LNCaP clone FGC (cell line): ENCODE measurements around the gene JADE2.
"Not testable (repeated sequence)": the region's sequence is repeated elsewhere in the genome, so short reads cannot be mapped to it uniquely, and the experiment has no call there.

Experiments used
- DNase-seq: peaks from one replicate; pipeline ENCODE4 v3.0.0-alpha.2; 2011; ENCODE audit warnings: low read depth
- H3K4me3 ChIP-seq: 2 replicates; pipeline ENCODE4 v1.5.1; 2011; ENCODE audit warnings: mild to moderate bottlenecking, low read depth, low read length, control low read depth
- CTCF ChIP-seq: IDR thresholded peaks from 2 replicates; pipeline ENCODE4 v1.5.1; 2012; ENCODE audit warnings: mild to moderate bottlenecking; ENCODE audit not compliant: control insufficient read depth, insufficient read depth; ENCODE audit errors: extremely low read depth

The JADE2 gene

GRCh38 chr5:134554319-134555222 is 29.1 kb downstream of the JADE2 start:
- DNase-seq, result peak; percentile 100
- no peak for TF ChIP-seq CTCF
- H3K4me3 ChIP-seq, result no peak overlapping the region; the same call in 1 of the 2 replicates

- no peak for DNase-seq
- no peak for TF ChIP-seq CTCF
- H3K4me3 ChIP-seq, result no peak overlapping the region
These were observed 29.9 kb downstream of the JADE2 start for GRCh38 chr5:134555223-134555889.

GRCh38 chr5:134555890-134556311 is 30.4 kb downstream of the JADE2 start:
- no peak for DNase-seq
- TF ChIP-seq CTCF, result no peak
- no peak overlapping the region for H3K4me3 ChIP-seq

- not testable (repeated sequence) for DNase-seq
These were observed 31.1 kb downstream of the JADE2 start for GRCh38 chr5:134556588-134556987.

GRCh38 chr5:134556994-134557393 is 31.5 kb downstream of the JADE2 start:
- H3K4me3 ChIP-seq, result no peak overlapping the region
- no peak for TF ChIP-seq CTCF
- DNase-seq, result no peak

More at GRCh38 chr5:134556588-134556987, 31.1 kb downstream of the JADE2 start:
- H3K4me3 ChIP-seq, result not testable (repeated sequence)

GRCh38 chr5:134559672-134560071 is 34.2 kb downstream of the JADE2 start:
- no peak for TF ChIP-seq CTCF
- no peak for DNase-seq
- H3K4me3 ChIP-seq, result no peak overlapping the region

GRCh38 chr5:134560698-134561097 is 35.2 kb downstream of the JADE2 start:
- H3K4me3 ChIP-seq, result no peak overlapping the region
- no peak for DNase-seq
- no peak for TF ChIP-seq CTCF
